GM19468 (cell line): Measurements from ENCODE around the gene CAMTA1.

ENCODE experiments used
- ATAC-seq: cut with Tn5 transposase; IDR thresholded peaks from one replicate; pipeline ENCODE4 v1.9.1; 2021; ENCODE audit warnings: mild to moderate bottlenecking, moderate library complexity, moderate number of reproducible peaks; ENCODE audit not compliant: unreplicated experiment; ENCODE audit errors: extremely low read depth

The CAMTA1 gene

DNA sequence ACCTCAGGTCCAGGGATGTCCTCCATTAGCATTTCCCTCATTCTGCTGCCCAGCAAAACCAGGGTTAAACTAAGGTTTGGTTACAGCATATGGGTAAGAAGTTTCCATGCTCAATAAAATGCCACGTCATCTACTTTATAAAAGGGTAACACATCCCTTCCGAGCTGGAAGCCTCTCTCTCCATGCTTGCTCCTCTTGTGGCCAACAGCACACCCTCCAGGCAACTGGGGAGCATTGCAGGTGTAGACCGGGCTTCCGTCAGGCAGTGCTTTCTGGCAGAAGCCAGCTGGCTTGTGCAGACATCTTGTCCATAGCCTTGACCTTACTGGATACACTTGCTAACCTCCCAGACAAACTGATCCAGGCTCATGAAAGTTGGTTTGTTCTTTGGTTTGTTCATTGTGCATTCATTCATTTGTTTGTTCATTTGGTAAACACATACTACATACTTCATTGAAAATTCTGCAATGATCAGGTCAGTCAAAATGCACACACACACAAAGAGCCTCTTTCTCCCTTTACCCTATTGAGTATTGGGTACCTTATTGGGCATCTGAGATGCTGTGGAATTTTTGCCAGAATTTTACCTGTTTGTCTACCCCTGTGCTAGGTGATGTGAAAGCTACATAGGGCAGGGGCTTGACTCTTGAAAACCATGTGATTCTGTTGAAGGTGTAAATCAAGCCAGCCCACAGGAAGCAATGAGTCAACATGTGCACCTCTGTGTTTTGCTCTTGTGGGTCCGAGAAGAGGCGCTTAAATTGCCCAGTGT, 422.8 kb downstream of the CAMTA1 start:
- no peak for ATAC-seq

DNA sequence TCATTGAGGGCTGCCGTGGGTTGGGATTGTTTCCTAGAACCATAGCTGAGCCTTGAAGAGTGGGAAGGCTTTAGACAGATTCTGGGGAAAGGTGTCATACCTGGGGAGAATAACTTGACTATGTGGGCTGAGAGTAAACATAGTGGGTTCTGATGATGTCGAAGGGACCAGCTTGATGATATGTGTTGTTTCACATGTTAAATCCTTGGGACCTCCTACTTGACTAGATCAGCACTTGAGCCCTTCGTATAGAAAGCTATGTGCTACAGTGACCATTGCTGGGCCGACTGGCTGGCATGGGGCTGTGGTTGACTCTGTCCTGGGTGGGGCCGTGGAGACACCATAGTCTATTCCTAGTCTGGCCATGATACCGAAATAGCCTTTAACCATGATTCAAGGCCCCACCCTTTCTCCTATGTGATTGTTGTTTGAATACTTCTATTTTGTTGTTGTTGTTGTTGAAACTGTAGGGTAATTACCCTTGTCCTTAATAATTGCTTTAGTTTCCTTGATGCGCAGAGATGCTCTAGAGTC, 423.5 kb downstream of the CAMTA1 start:
- ATAC-seq: no peak

DNA sequence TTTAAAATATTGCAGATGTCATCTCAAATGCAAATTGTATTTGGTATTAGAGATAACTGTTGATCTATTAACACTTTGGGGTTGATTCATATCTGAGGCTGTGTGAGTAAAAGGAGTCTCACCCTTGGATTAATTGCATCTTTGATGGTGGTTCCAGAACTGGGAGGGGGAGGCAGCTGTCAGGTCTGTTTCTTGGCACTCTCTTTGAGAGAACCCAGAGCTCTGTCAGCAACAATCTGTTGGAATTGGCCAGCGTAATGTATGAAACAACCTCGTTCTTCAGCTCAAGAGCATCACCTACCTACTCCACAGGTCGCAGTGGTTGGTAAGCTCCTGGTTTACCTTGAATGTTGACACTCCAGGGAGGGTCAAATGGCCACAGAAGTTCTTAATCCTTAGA, 424.1 kb downstream of the CAMTA1 start:
- ATAC-seq: no peak

DNA sequence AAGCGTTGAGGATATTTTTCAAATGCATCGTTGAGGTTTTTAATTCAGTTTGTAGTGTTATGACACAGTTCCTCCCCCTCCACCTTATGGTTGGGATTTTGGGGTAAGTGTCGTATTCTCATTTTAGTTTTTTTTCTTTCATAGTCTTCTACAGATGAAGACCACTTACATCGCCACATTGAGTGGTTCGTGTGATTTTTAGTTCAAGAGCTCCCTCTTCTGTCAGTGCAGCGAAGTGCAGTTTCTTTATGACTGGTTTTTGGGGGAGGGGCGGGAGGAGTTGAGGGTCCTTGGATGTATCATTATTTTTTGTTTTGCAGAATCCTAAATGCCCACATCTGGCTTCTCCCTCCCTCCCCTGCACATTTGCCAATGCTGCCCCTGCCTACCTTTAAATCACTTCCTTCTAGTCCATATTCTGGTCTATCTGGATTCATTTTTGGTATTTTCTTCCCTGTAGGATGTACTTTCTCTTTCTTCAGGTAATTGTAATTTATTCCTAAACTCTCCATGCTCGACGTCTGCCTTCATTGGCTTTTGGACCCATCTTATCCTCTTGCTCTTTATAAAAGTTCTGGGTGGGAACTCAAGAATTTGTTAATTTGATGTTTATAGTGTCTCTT, 433.1 kb downstream of the CAMTA1 start:
- ATAC-seq: no peak

DNA sequence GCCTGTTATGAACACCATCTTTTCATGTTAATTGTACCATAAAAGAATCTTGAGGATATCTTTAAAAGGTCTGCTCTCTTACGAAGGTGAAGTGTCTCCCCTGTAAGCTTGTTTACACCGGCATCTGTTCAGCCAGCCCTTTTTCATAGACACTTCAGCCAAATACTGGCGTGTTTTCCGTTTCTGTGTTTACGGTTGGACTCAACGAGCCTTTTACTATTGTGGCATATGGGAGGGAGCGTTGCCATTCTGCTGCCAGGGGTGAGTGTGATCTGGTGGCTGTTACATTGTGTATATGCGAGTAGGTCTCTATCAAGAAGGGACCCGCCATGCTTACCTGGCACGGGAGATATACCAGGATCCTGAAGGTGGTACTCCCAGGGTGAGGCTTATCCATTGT, 433.8 kb downstream of the CAMTA1 start:
- no peak for ATAC-seq

DNA sequence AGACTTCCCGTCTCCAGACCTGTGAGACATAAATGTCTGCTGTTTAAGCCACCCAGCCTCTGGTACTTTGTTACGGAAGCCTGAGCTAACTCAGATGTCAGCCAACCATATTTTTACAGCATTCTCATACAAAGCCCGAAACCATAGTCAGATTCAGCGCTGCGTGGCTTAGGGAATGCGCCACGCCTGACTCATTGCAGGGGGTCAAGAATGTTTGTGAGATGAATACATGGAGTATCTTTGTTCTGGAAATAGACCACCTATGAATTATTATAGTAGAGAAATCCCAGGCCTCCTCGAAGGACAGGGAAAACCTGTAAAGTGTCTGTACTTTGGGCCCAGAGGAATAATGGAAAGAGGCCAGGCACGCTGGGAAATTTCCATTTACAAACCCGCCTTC, 434.8 kb downstream of the CAMTA1 start:
- no peak for ATAC-seq

DNA sequence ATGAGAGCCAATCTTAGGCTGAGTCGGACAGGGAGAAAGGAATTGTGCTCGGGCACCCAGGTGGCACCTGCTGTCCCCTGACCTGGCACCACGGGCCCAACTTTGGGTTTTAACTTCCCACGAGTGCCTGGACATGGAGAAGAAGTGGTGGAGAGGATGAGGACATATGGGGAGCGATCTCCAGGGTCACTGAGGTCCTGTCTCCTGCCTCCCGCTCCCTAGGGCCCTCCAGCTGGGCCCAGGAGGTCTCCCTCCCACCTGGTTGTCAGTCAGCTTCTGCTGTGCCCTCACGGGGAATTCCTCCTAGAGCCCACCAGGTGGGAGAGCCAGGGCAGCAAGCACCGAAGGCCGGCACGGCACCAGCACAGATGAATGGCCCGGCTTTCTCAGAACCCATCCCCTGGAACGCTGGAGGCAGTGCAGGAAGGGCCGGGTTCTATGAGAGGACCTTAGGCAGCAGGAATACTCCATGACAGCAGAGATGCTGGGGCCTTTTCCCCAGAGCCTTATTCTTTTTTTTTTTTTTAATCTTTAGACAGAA, 435.5 kb downstream of the CAMTA1 start:
- ATAC-seq: no peak

DNA sequence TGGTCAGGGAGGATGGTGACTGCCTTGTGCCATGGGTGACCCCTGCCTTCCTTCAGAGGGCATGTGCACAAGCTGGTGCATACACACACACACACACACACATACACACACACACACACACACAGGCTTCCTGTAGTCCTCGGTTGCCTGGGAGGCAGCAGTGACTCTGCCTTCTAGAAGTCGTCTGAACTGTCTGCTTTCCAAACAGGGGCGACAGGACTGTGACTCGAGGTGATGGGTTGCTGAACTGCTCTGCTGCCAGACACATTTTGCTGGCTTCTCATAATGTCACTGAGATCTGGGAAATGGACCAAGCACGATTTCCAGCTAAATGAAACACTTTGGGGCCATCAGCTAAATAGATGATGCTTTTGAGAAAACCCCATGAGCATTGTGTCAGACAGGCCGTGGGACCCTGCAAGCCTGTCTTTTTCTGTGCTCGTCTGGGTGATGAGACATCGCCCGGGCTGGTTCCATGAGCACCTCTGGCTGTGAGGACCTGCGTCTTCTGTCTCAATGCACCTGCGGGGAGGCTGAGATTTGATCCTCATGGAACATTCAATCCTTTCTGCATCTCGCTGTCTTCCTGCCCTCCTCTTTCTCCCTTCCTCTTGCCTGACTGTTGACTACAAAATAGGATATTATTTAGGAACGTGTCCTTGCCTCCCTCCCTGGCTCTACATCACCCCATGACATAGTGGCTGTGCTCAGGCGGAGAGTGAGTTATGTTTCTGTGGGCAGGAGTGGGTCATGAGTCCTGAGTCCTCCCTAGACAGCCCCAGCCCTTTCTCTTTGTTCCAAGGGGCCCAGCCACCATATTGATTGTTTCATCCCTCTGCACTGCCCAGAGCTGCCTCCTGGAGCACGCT, 436.8 kb downstream of the CAMTA1 start:
- no peak for ATAC-seq

DNA sequence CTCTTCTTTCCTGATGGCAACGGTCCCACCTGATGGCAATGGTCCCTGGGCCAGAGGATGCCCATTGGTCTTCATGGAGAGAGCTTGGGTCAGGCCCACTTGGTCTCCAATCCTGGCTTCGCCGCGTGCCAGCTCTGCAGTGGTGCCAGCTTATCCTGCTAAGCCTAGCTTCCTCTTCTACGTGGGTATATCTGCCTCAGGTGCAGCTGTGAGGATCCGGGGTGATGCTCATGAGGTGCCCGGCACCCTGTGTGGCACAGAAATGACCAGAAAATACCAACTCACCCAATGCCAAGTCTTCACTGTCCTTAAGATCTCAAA, 437.4 kb downstream of the CAMTA1 start:
- ATAC-seq: no peak

DNA sequence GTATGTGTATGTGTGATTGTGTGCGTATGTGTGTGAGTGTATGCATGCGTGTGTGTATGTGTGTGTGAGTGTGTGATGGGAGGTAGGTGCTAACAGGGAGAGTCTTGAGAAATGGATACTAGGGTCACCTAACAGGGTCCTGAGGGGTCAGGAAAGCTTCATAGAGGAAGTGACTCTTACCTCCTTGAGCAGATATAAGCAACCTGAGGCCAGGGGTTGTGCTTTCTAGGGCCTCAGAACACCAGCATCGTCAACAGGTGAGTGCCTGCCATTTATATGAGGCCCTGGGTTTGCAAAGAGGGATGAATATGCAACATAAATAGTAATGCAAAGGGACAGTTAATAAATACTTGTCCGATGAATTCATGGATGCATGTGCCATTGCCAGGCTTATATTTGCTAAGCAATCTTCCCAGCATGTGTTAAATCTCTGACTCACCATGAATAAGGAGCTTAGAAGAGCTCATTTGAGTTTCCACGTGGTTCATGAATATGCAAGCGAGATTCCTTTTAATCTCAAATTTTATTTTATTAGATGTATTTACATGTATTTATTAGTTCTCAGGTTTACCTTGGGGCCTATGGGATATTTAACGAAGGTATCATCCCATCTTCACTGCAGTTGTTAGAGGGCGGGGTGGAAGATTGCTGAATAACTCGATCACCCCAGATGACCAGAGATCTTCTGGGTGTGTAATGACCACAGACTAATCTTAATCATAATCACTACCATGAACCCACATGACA, 438.3 kb downstream of the CAMTA1 start:
- no peak for ATAC-seq

DNA sequence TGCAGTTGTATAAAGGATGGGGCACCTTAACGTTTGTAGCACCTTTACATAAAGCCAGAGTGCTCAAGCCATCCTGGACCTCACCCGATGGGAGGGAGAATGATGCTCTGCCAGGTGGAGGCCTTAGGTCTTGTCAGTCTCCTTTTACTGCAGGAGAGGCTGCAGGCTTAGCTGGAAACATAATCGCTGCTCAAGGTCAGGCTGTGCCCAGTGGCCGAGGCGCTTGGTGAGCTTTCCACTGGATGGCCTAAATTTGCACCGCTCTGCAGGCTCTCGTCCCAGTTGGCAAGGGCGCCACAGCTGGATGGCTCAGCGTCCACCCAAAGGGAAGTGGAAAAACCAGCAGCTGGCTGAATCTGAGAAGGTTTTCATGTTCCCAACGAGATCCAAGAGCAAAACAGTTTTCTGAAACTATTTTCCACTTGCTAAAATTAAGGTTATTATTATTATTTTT, 438.9 kb downstream of the CAMTA1 start:
- ATAC-seq: no peak

DNA sequence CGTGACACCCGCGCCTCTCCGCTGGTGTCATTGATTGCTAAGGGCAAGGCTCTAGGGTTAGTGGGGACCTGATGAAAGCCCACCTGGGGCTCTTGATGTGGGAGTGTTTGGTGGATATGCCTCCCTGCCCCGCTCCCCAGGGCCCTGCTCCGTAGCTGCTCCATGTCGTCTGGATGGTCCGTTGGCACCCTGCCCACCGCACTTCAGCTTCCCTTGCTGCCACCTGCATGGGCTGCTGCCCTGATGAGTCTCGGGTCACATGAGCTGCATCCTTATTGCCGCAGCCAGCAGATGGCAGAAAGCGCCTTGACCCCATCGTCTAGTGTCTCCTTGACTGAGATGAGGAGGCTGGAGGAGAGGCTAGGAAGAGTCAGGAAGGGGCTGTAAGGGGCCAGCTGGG, 439.4 kb downstream of the CAMTA1 start:
- no peak for ATAC-seq

DNA sequence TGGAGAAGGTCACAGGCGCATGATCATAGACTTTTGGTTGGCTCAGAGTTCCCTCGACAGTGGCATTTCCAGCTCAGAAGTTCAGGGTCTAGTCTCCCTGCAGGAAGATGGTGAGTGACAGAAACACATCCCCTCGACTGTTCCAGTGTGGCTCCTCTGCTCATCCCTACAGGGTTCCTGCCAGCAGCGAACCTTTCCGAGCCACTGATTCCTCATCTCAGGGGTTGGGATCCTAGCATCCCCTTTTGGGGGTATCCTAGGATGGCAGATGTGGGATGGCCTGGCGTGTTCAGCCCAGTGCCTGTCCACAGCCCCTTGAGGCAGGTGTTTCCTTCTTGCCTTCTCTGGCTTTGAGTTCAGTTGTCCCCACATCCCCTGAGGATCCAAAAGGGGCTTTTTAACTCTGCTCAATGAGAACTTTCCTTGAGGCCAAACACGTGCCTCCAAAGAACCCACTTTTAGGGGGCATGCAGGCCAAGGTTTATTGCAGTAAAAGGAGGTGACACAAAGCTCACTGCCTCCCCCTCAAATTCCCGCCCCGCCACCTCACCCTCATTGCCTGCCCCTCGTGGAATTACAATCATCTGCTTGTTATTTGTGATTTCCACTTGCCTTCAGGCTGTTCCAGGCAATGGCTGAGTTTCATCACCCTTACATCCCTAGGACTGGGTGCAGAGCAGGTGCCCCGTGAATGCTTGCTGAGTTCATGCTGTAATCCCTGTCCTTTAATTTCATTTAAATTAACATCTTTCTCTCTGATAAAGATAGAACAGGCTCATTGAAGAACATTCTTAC, 440.7 kb downstream of the CAMTA1 start:
- ATAC-seq: no peak

DNA sequence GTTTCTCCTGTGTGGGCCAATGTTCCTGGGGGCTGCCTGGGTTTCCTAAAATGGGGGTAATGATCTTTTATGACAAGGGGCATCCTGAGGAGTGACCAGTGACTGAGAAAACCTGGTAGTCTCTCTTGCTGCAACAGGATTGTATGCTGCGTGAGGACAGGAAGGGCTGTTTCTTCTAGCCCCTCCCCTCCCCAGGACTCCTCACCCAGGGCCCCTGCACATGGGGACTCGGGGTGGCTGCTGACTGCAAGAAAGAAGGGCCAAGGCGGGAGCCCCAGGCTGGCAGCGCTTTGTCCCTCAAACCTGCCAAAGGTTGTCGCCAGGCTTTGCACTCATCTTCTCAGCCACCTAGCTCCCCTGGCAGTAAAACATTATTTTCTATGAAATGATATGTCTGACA, 442.4 kb downstream of the CAMTA1 start:
- ATAC-seq: no peak

DNA sequence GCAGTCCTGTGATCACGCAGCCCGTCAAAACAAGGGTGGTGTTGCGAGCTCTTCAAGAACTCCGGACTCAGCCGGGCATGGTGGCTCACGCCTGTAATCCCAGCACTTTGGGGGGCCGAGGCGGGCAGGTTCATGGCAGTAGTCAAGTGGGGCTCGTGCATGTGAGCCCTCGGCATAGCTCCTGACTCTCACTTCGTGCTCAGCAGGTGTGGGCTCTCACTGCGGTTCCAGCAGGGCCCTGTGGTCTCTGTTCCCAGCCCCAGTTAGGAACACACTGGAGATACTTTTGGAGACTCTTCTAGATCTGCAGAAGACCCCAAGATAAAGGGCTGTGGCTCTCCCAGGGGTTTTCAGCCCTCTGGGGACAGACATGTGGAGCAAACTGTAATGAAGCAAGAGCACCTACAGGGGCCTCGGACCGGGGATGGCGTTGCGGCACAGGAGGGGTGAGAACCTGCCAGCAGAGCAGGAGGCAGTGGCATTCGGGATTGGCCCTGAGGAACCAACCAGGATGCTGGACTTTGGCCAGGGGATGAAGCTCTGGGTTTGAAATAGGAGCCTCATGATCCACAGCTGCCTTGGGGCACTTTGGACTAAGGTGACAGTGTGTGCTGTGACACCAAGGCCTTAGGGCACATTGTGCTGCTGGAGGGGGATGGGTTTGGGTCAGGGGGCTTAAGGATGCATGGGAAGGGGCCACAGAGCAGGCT, 443.2 kb downstream of the CAMTA1 start:
- ATAC-seq: no peak

DNA sequence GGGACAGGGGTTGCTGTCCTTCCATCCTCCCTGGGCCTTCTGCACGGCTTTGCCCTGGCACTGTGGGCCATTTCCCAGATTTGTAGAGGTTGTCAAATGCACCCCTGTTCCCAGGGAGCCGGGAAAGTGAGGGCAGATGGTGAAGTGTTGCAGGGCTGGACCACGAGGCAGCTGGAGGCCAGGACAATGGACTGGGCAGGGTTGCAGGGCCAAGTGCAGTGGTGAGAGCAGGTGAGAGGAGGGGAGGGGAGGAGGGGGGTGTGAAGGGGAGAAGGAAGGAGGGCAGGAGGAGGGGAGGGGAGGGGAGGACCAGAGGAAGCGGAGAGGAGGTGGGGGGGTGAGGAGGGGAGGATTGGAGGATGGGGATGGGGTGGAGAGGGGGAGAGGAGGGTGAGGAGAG, 443.9 kb downstream of the CAMTA1 start:
- no peak for ATAC-seq

DNA sequence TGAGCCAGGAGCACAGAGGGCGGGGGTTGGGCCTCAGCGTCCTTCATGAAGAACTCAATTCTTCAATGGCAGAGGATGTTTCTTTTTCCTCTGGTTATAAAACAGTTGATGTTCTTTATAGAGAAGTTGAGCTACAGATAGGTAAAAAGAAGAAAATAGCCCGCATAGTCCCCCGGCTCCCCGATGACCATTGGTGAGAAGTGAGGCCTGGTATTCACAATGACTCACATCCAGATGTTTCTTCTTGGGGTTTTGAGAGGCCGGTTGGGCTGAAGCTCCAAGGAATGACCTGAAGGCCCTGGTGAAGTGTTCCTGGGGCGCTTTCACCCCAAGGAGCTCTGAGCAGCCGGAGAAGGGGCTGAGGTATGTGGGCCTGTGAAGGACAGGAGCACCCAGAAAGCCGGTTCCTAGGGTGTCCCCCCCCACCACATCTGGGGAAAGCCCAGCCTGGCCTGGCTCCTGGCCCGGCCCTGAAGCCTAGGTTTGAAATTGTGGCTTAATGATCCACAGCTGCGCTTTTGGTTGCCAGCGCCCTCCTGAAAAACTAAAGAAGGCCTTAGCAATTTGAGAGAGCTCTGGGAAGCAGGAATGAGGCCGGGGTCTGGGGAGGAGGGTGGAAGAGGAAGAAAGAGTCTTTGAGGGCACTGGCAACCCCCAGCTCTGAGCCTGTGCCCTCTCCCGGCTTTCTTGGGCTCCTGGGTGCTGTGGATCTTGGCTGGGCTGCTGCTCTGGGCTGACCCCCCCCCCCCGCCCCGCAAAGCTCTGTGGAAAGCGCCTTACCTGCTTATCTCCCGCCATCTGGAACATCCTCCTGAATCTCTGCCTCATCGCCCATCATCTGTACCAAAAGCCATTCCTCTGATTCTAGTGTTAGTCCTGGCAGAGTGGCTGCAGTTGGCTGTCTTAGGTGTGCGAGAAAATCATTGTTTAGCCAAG, 444.7 kb downstream of the CAMTA1 start:
- no peak for ATAC-seq
